T-helper 1 cell treated with Interleukin-12 subunit alpha and Interleukin-12 subunit beta and Interleukin-4 antibody, amounts not matched to agents 30 ng/mL and 1 ng/mL, for 36 hours (primary cell): ENCODE measurements around the gene WFDC5. TPM values are rescaled to one million over a fixed set of nuclear protein-coding genes. Genes with fewer than 3 reads are reported as not detected.

ENCODE experiments used
- total RNA-seq: library from RNA; stranded (reverse); gene quantifications from 2 replicates; pipeline ENCODE4 v1.2.3, GENCODE V29; 2022

Gene WFDC5
- total RNA-seq, 1 donor from 2014 or later, result not detected

Other genes starting within 250 kb of the WFDC5 start
- 273 and 278 TPM in 2 replicates for gene YWHAB, start 229.5 kb downstream of the WFDC5 start, total RNA-seq
- gene PABPC1L, start 205.1 kb downstream of the WFDC5 start, total RNA-seq, result 51.8 and 53.6 TPM in 2 replicates
- gene TOMM34, start 154.8 kb downstream of the WFDC5 start, total RNA-seq, result 22.2 and 22.3 TPM in 2 replicates
- 188 and 193 TPM in 2 replicates for gene STK4, start 148.7 kb downstream of the WFDC5 start, total RNA-seq
- 0.12 and 0.32 TPM in 2 replicates for gene KCNS1, start 14.0 kb downstream of the WFDC5 start, total RNA-seq
- not detected in 2 replicates for gene WFDC12, start 9.3 kb upstream of the WFDC5 start, total RNA-seq
- not detected in 2 replicates for gene PI3, start 59.7 kb upstream of the WFDC5 start, total RNA-seq
- not detected in 2 replicates for gene SEMG1, start 91.9 kb upstream of the WFDC5 start, total RNA-seq
- not detected in 2 replicates for gene SEMG2, start 106.2 kb upstream of the WFDC5 start, total RNA-seq
- gene SLPI, start 139.4 kb upstream of the WFDC5 start, total RNA-seq, result 0.64 and 0.88 TPM in 2 replicates
- 0.17 TPM in 1 of 2 replicates, not detected in the other for gene RBPJL, start 191.7 kb upstream of the WFDC5 start, total RNA-seq
- gene MATN4, start 193.1 kb upstream of the WFDC5 start, total RNA-seq, result 6.1 and 6.7 TPM in 2 replicates
- 89.7 and 90.4 TPM in 2 replicates for gene SDC4, start 233.2 kb upstream of the WFDC5 start, total RNA-seq
- gene SYS1, start 248.0 kb upstream of the WFDC5 start, total RNA-seq, result 30.7 and 32.2 TPM in 2 replicates